Stimulated activated CD4-positive, alpha-beta T cell treated with anti-CD3 and anti-CD28 coated beads, Interleukin-15, amount 100 ng/mL, for 48 hours (primary cell): ENCODE results near the gene CDK14.

Experiments
- DNase-seq, 2 donors: peaks; one replicate each; pipeline ENCODE4 v3.0.0-alpha.2; 2020; ENCODE audit warnings: low read depth in 2 of 2

Gene CDK14

GRCh38 chr7:90596671-90597562, 796 bp downstream of the CDK14 start:
- DNase-seq = no peak

GRCh38 chr7:90597563-90598253, 1.6 kb downstream of the CDK14 start:
- no peak for DNase-seq

- DNase-seq = no peak
These were observed 2.9 kb downstream of the CDK14 start for GRCh38 chr7:90599038-90599437.

GRCh38 chr7:90599892-90600555, 3.9 kb downstream of the CDK14 start:
- DNase-seq = no peak

GRCh38 chr7:90602303-90602702, 6.2 kb downstream of the CDK14 start:
- DNase-seq = no peak

GRCh38 chr7:90603346-90603745, 7.2 kb downstream of the CDK14 start:
- DNase-seq = no peak

GRCh38 chr7:90604383-90604782, 8.3 kb downstream of the CDK14 start:
- no peak for DNase-seq

- DNase-seq = no peak
These were observed 8.9 kb downstream of the CDK14 start for GRCh38 chr7:90605055-90605454.

- DNase-seq = no peak
These were observed 11.1 kb downstream of the CDK14 start for GRCh38 chr7:90607196-90607595.

GRCh38 chr7:90610105-90610504, 14.0 kb downstream of the CDK14 start:
- DNase-seq = no peak

GRCh38 chr7:90611115-90611514, 15.0 kb downstream of the CDK14 start:
- DNase-seq = no peak

- no peak for DNase-seq
These were observed 17.0 kb downstream of the CDK14 start for GRCh38 chr7:90613088-90613498.

GRCh38 chr7:90617442-90617841, 21.3 kb downstream of the CDK14 start:
- DNase-seq = no peak

GRCh38 chr7:90618876-90619275, 22.8 kb downstream of the CDK14 start:
- no peak for DNase-seq

- DNase-seq = no peak
These were observed 25.1 kb downstream of the CDK14 start for GRCh38 chr7:90621125-90621746.

GRCh38 chr7:90621747-90622140, 25.6 kb downstream of the CDK14 start:
- DNase-seq = no peak

- no peak for DNase-seq
These were observed 26.5 kb downstream of the CDK14 start for GRCh38 chr7:90622670-90623069.

- no peak for DNase-seq
These were observed 28.2 kb downstream of the CDK14 start for GRCh38 chr7:90624225-90624911.

- DNase-seq = no peak
These were observed 28.9 kb downstream of the CDK14 start for GRCh38 chr7:90625051-90625450.

GRCh38 chr7:90625562-90625961, 29.4 kb downstream of the CDK14 start:
- no peak for DNase-seq

GRCh38 chr7:90626013-90626412, 29.9 kb downstream of the CDK14 start:
- DNase-seq = no peak
